Stimulated activated CD8-positive, alpha-beta memory T cell treated with anti-CD3 and anti-CD28 coated beads, Interleukin-15, amount 100 ng/mL, for 48 hours (primary cell): ENCODE measurements around the gene MTHFD1L.
A peak's percentile ranks its signal among the peaks of the same experiment; 100 is the strongest.

Experiments used
- DNase-seq, 2 donors: peaks; one replicate each; pipeline ENCODE4 v3.0.0-alpha.2; 2020; ENCODE audit warnings: low read depth in 2 of 2

The MTHFD1L gene

DNA sequence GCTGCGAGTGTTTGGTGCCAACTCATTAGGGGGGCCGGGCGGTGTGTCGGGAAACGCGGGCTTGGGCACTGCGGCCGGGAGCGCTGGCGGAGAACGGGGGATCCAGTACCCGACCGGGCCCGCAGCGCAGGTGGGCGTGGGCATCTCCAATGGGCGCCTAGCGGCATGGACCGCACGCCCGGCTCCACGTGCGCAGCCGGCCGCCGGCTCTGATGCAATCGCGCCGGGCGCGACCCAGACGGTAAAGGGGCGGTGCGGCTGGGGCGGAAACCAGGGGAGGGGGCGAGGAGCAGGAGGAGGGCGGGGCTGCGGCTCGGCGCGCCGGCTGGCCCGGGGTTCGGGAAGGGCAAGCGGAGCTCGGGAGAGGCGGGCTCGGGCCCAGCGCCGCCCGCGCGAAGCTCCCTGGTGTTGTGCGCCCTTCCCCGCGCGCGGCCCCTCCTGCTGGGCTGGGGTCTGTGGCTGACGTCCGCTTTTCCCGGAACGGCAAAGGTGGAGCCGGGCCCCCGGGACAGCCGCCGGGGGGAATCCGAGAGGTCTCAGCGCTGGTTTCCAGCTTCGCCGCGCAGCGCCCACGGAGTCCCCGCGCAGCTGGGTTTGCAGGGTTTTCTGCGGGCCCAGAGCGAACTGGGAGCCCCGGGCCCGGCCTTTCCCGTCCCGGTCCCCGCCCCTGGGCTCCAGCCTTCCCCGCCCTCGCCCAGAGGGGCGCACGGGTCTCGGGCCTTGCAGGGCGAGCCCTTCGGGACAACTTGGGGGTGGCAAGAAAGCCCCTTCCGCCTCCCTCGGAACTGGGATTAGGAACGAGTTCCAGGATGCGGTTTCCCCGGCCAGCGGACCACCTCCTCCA is 867 bp downstream of the MTHFD1L start:
- DNase-seq: peak; percentile 75 to 81

DNA sequence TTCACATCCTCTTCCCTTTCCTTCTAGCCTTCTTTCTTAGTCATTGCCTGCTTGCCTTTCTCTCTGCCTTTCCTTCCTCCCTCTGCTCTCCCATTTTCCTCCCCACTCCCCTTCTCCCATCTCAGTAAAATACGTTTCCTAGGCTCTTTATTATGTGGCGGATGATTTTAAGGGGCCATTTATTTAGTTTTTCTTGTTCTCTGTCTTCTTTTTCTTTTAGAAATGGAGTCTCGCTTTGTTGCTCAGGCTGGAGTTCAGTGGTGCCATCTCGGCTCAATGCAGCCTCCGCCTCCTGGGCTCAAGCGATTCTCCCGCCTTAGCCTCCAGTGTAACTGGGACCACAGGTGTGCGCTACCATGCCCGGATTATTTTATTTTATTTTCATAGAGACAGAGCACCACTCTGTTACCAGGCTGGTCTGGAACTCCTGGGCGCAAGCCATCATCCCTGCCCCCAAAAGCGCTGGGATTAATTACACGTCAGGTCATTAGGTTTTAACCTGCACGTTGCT is 1.5 kb downstream of the MTHFD1L start:
- no peak for DNase-seq

DNA sequence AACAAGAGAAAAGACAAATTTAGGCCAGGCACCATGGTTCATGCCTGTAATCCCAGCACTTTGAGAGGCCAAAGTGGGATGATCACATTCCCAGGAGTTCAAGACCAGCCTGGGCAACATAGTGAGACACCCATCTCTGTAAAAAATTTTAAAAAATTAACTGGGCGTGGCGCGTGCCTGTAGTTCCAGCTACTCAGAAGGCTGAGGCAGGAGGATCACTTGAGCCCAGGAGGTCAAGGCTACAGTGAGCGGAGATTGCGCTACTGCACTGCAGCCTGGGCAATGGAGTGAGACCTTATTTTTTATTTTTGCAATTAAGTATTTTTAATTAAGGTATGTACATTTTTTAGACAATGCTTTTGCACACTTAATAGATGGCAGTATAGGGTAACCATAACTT is 3.3 kb downstream of the MTHFD1L start:
- no peak for DNase-seq

DNA sequence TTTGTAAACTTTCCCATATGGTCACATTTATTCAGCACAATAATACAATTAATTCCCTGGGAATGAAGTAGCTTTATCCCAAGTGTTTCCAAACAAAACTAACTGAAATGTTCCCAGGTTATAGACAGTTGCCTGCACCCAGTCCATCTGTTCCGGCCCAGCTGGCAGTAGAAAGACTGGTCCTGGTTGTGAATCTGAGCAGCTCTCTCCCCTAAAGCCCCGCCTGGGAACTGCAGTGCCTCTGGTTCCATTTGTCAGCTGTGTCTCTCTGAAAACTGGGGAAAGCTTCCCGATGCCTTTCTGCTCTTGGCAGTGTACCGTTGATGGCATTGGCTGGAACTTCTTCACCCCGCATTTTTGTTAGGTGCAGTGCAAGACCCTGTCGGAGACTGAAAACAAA is 8.7 kb downstream of the MTHFD1L start:
- no peak for DNase-seq

DNA sequence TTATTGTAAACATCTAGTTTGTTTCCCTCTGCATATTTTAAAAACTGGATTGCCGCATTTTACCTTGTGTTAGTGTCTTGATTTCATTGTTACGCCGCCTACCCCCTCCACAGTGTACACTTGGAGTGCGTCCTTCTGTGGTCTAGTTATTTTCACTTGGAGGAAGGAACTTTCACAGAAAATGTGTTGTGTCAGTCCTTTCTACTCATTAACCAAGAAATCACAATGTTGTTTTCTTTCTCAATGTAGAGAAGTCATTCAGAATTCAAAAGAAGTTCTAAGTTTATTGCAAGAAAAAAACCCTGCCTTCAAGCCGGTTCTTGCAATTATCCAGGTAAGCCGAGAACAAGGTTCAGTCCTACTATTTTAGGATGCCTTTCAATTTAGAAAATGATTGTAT is 10.3 kb downstream of the MTHFD1L start:
- no peak for DNase-seq

DNA sequence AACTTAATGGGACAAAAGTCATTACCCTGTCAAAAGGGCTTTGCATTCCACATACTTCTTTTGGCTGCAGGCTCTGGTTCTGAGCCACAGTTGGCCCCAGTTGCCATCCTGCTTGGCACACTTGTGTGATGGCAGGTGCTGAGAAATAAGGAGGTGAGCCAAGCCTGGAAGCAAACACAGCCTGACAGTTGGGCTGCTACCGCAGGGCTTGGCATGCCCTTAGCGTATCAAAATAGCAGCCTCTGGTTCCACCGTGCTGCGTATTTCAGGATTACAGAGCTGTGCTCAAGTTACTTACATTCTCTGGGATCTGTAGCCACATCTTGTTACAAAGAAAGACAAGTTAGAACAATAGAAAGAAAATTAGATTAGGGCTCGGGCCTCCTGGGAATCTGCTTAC is 11.1 kb downstream of the MTHFD1L start:
- no peak for DNase-seq

DNA sequence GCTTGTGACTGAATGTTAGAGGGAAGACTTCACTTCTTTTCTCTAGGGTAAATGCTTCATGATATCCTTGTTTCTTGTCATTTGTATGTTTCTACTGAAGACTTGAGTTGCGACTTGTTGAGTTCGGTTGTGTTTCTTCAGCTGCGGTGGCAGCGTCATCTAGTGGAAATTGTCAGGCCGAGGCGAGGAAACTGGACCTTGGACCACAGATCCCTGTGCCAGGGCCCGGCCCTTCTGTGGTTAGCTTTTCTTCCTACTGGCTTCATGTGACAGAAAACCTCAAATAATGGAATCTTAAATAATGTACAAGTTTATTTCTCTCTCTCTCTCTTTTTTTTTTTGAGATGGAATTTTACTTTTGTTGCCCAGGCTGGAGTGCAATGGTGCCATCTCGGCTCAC is 12.4 kb downstream of the MTHFD1L start:
- DNase-seq: no peak

DNA sequence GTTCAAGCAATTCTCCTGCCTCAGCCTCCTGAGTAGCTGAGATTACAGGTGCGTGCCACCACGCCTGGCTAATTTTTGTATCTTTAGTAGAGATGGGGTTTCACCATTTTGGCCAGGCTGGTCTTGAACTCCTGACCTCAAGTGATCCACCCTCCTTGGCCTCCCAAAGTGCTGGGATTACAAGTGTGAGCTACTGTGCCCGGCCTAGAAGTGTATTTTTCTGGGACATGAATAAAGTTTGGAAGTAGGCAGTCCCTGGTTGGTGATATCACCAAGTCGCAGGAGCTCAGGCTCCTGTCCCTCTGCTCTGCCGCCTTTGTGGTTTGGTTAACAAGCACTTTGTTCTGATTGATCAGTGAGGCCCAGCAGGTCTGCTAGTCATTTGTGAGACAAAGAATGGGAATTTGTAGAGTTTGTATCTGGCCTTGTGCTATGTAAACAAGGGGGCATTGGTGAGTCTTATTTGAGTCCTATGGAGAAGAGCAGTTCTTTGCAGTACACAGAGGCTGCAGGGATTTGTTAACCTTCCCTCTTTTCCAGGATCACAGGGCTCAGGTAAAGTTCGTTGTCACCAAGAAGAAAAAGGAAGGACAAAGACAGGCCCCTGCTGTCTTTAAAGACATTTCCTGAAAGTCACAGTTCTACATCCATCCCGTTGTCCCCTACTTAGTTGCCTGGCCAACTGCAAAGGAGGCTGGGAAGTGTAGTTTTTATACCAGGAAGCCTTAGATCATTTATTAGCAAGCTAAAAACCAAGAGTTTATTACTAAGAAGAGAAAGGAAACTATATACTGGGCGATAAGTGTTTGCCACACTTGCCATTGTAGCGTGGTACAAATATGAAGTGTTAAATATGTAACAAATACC is 13.1 kb downstream of the MTHFD1L start:
- no peak for DNase-seq

DNA sequence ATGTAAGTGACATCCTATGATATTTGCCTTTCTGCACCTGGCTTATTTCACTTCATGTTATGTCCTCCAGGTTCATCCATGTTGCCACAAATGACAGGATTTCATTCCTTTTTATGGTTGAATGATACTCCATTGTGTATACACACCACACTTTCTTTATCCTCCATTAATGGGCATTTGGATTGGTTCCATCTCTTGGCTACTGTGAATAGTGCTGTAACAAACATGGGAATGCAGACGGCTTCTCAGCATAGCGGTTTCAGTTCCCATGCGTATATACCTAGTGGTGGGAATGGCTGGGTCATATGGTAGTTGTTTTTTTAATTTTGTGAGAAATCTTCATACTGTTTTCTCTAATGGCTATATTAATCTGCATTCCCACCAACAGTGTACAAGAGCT is 14.8 kb downstream of the MTHFD1L start:
- no peak for DNase-seq

DNA sequence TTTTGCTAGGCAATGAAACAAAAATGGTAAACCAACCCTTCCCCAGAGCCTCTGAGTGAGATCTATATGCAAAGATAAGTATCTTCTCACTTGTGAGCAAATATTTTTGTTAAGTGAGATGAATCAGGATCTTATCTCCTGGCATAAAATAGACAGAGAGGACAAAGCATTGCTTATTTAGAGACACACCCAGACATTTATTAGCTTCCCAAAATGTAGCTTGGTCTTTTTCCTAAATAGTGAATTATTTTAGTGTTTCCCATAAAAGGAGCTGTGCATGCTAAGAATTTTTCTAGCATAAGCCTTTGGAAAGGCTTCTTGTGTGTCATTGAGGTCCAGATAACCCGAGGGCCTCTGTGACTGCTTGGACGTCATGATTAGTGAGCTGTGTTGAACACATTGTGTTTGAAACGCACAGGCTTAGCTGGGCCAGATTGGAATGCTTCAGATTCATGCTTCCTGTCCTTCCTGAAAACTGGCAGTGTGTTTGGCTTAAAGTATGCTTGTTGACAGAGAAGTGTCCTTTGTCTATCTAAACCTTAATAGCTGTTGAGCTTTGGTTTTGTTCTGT is 16.5 kb downstream of the MTHFD1L start:
- DNase-seq: no peak

DNA sequence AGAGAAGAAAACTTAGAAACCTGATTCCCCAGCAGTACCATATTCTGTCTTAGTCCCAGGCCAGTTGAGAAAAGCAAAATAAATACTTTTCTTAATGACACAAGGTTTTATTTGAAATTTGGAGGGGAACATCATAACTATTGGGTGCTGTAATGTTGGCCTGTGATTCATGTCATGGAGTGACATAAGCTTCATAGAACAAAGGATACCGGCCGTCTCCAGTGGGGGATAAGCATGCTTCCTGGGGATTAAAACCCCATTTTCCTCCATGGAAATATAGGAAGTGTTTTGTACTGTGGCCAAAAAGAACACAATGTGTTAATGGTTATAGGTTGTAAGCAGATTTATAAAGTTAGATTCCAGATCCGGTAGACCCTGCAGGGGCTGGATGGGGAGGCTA is 18.0 kb downstream of the MTHFD1L start:
- DNase-seq: no peak

DNA sequence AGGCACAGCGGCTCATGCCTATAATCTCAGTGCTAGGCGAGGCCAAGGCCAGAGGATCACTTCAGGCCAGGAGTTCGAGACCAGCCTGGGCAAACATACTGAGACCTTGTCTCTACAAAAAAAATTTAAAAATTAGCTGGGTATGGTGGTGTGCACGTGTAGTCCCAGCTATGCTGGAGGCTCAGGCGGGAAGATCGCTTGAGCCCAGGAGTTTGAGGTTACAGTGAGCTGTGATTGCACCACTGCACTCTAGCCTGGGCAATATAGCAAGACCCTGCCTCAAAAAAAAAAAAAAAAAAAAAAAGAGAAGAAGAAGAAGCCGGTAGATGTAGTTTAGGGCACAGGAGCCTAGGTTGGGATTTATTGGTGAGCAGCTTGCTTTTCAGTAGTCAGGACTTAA is 20.7 kb downstream of the MTHFD1L start:
- no peak for DNase-seq

DNA sequence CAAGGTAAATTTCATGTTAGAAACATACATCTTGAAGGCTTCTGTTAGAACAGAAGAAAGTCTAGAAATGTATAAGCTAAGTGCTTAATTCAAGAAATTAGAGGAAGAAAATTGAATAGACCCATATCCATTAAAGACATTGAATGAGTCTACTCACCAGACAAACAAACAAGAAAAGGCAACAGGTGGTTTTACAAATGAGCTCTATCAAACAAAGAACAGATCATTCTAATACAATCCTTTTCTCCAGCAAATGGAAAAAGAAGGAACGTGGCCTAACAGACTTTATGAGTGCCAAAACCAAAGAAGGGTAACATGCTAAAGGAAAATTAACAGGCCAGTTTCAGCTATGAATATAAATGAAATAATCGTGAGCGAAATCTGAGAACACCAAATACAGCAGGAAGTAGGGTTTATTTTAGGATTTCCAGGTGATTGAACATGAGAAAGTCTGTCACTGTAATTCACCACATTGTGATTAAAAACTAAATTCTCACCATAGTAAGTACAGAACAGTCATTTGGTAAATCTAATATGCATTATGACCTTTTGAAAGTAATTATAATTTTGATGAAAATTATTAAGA is 22.6 kb downstream of the MTHFD1L start:
- DNase-seq: no peak

DNA sequence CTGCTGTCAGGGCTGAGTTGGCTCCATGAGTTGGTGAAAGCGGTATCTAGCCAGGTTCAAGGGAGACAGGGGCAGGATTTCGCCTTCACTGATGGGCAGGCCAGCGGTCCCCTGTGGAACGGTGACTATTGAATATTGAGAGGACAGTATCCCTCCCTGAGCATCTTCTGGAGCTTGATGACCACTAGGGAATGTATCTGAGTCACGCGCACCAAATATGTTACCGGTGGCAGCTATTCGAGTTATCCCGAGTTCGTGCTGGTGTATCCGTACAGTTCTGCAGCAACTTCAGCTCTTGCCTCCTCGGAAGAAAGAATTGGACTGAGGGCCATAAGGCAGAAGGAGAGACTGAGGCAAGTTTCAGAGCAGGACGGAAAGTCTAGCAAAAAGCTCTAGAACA is 24.8 kb downstream of the MTHFD1L start:
- DNase-seq: no peak

DNA sequence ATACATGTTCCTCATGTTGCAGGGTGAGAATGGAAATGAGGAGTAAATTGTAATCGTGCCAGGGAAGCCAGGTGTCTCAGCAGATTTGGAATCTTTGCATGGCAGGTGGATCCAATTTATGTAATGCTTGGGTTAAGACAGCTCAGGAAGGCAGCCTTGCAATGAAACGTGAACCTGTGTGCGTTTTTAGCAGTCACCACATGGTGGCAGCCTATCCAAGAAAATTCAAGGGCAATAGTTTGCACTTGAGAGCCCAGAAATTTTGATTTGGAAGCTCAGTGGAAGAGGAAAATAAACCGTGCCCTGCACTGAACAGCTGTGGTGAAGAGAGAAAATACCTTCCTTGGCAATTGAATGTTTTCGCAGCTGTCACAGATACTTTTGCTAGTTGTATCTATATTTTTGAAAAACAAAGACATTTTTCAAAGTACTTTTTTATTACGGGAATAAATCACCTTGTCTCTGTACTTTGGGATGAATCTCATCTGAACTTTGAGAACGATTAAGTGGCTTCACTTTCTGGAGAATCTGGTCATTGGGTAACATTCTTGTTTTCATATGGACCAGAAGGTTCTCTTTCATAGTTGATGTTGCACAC is 26.5 kb downstream of the MTHFD1L start:
- peak; percentile 17 to 20 for DNase-seq

DNA sequence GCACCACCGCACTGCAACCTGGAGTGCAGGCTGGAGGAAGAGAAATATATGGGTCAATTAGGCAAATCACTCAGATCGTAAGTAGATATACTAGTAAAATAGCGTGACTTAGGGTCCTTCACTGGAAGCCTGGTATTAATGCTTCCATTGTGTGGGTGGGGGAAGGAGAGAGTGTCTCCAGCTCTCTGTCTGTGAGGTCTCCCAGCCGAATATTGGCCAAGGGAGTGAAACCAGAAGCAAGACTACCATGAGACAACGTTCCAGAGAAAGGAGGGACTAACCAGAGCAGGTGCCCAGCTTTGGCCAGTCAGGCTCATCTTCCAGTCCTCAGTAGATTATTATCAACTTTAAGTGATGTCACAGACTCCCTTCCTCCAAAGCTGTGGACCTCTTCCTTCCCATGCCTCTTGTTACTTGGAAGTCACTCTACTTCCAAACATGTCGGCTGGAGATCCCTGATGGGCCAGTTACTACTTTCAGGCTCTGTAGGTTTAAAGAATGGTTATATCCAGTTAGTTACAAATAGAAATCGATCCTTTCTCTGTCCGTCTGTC is 28.8 kb downstream of the MTHFD1L start:
- DNase-seq: no peak

DNA sequence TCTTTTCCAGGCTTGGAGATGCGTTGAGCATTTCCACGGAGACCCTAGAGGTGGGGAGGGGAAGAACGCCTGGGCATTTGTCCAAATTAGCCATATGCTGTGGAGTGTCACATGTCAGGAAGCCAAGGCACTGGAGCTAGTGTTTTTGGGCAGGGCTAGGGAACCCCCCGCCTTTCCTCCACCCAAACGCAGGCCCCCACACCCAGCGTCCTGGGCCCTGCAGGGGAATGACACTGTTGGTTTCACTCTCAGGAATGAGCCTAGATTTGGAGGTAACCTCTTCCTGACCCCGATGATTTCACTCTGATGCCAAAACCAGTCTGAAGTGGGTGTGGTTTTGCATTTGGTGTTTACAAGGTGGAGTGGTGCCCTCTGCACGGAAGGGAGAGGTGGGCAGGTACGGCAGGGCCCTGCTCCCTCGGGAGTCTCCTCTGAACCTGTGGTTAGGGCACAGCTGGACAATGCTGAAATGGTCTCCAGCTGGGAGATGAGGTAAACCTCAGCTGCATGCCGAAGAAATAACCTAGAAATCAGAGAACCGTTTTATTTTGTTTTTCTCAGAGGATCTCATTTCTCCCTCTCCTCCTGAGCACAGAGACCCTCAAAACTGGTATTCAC is 29.5 kb downstream of the MTHFD1L start:
- DNase-seq: peak; percentile 17 to 19

DNA sequence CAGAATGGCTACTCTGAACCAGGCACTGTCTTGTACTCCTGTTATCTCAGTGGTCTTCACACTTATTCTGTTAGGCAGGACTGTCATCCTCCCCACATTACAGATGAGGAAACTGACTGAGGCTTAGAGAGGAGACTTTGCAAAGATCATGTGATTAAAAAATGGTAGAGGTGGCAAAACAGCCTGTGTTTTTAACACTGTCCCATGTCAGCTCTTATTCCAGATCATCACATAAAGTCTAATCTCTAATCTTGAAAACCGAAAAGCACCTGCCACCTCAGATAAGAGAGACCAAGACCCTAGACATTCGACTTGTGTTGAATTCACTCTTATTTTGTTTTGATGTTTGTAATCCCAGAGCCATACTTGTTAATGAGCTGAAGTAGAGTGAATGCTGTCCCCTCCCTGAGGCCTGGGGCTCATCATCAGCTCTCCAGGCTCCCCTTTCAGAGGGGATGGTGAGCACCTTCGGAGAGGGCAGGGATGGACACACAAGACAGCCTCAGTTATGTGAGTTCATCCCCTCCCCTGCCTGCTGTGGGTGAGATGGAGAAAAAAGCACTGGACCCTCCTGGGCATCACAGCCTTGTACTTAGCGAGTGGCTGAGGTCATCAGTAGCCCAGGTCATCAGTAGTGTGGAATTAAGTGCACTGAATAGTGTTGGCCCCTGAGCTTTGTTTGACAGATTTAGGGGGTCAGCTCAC is 30.6 kb downstream of the MTHFD1L start:
- no peak for DNase-seq

DNA sequence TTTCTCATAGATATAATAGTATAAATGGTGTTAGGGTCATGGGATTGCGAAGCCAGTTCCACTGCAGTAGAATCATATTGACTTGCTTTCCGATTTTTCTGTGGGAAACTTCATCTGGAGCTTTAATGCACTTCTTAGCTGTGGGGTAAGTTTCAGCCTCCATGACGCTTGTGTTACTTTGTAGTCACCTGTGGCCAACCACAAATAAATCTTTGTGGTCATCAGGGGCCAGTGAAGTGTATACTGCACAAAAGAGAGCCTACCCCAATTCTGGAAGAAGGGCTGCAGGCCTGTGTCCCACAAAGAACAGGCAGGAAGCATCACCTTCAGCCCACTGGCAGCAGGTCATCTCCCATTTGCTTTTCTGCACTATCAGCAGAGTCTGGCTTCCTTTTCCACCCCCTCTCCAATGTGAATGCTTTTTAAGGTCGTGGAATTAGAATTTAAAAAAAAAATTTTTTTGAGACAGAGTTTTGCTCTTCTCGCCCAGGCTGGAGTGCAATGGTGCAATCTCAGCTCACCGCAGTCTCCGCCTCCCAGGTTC is 32.0 kb downstream of the MTHFD1L start:
- no peak for DNase-seq
